ENCODE measurements around the gene CDK14.

CDK14 gene

GRCh38 chr7:90897961-90898469 is 301.9 kb downstream of the CDK14 start:
- TF ChIP-seq TAF1 (IDR thresholded peaks at IDR 0.05; ENCODE audit: borderline replicate concordance, insufficient read depth, low read length): no peak
- TF ChIP-seq, protein P1, sequence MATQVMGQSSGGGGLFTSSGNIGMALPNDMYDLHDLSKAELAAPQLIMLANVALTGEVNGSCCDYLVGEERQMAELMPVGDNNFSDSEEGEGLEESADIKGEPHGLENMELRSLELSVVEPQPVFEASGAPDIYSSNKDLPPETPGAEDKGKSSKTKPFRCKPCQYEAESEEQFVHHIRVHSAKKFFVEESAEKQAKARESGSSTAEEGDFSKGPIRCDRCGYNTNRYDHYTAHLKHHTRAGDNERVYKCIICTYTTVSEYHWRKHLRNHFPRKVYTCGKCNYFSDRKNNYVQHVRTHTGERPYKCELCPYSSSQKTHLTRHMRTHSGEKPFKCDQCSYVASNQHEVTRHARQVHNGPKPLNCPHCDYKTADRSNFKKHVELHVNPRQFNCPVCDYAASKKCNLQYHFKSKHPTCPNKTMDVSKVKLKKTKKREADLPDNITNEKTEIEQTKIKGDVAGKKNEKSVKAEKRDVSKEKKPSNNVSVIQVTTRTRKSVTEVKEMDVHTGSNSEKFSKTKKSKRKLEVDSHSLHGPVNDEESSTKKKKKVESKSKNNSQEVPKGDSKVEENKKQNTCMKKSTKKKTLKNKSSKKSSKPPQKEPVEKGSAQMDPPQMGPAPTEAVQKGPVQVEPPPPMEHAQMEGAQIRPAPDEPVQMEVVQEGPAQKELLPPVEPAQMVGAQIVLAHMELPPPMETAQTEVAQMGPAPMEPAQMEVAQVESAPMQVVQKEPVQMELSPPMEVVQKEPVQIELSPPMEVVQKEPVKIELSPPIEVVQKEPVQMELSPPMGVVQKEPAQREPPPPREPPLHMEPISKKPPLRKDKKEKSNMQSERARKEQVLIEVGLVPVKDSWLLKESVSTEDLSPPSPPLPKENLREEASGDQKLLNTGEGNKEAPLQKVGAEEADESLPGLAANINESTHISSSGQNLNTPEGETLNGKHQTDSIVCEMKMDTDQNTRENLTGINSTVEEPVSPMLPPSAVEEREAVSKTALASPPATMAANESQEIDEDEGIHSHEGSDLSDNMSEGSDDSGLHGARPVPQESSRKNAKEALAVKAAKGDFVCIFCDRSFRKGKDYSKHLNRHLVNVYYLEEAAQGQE (IDR thresholded peaks at IDR 0.05; ENCODE audit: insufficient read depth in 1 of 2, low read depth in 2 of 2, low read length in 2 of 2): no peak
- TF ChIP-seq POLR2AphosphoS5 (IDR thresholded peaks at IDR 0.05; ENCODE audit: low read depth, low read length): no peak

GRCh38 chr7:90900628-90901356 is 304.7 kb downstream of the CDK14 start:
- TF ChIP-seq SIN3A (IDR thresholded peaks at IDR 0.05; ENCODE audit: borderline replicate concordance, insufficient read depth, low read length) (no peak), POLR2AphosphoS5 (IDR thresholded peaks at IDR 0.05; ENCODE audit: low read depth, low read length) (no peak), TAF1 (IDR thresholded peaks at IDR 0.05; ENCODE audit: borderline replicate concordance, insufficient read depth, low read length) (no peak), FOXP2 (optimal IDR thresholded peaks at IDR 0.05; ENCODE audit: borderline replicate concordance, extremely low read depth, extremely low read length, insufficient read depth) (no peak)
- TF ChIP-seq, protein P1 (IDR thresholded peaks at IDR 0.05; ENCODE audit: insufficient read depth in 1 of 2, low read depth in 2 of 2, low read length in 2 of 2): no peak

- TF ChIP-seq SIN3A (IDR thresholded peaks at IDR 0.05; ENCODE audit: borderline replicate concordance, insufficient read depth, low read length) (no peak), POLR2AphosphoS5 (IDR thresholded peaks at IDR 0.05; ENCODE audit: low read depth, low read length) (no peak)
Observed at GRCh38 chr7:90903841-90904240, 307.7 kb downstream of the CDK14 start.

GRCh38 chr7:90910136-90910535 is 314.0 kb downstream of the CDK14 start:
- TF ChIP-seq POLR2AphosphoS5 (IDR thresholded peaks at IDR 0.05; ENCODE audit: low read depth, low read length) (no peak), SIN3A (IDR thresholded peaks at IDR 0.05; ENCODE audit: borderline replicate concordance, insufficient read depth, low read length) (no peak), FOXP2 (optimal IDR thresholded peaks at IDR 0.05; ENCODE audit: borderline replicate concordance, extremely low read depth, extremely low read length, insufficient read depth) (no peak), TAF1 (IDR thresholded peaks at IDR 0.05; ENCODE audit: borderline replicate concordance, insufficient read depth, low read length) (no peak)
- TF ChIP-seq, protein P1 (IDR thresholded peaks at IDR 0.05; ENCODE audit: insufficient read depth in 1 of 2, low read depth in 2 of 2, low read length in 2 of 2): no peak

GRCh38 chr7:90916319-90916718 is 320.2 kb downstream of the CDK14 start:
- TF ChIP-seq, protein P1 (IDR thresholded peaks at IDR 0.05; ENCODE audit: insufficient read depth in 1 of 2, low read depth in 2 of 2, low read length in 2 of 2): no peak
- TF ChIP-seq SIN3A (IDR thresholded peaks at IDR 0.05; ENCODE audit: borderline replicate concordance, insufficient read depth, low read length) (no peak), TAF1 (IDR thresholded peaks at IDR 0.05; ENCODE audit: borderline replicate concordance, insufficient read depth, low read length) (no peak), FOXP2 (optimal IDR thresholded peaks at IDR 0.05; ENCODE audit: borderline replicate concordance, extremely low read depth, extremely low read length, insufficient read depth) (no peak), POLR2AphosphoS5 (IDR thresholded peaks at IDR 0.05; ENCODE audit: low read depth, low read length) (no peak)

Measured in PFSK-1 (cell line).